WI38 (cell line): ENCODE data around the gene DCTN4.

Experiments used
- H3K4me3 ChIP-seq: 2 replicates; pipeline ENCODE4 v1.5.1; 2011; ENCODE audit warnings: low read depth, mild to moderate bottlenecking, control low read depth, low read length
- TF ChIP-seq, protein P1 (sequence below): IDR thresholded peaks from 2 replicates; pipeline ENCODE4 v1.5.1; 2012; ENCODE audit warnings: low read depth, mild to moderate bottlenecking, control low read depth, low read length

DCTN4 gene

DNA sequence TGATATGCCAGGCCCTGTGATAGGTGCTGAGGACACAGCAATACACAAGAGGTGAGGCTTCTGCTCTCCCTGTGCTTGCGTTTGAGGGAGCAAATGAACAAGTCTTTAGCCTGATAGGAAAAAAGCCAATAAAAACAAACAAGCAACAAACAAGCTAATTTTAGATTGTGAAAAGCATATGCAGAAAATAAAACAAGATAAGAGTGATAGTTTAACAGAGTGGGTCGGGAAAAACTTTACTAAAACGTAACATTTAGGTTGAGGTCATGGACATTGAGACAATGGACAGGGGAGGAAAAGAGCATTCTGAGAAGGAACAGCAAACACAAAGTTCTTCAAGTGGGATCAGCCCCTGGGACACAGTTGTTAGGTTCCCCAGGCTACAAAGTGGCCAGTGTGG lies 24.0 kb upstream of the DCTN4 start:
- peak overlapping the region; percentile 28; the same call in 1 of the 2 replicates for H3K4me3 ChIP-seq
- TF ChIP-seq, protein P1, sequence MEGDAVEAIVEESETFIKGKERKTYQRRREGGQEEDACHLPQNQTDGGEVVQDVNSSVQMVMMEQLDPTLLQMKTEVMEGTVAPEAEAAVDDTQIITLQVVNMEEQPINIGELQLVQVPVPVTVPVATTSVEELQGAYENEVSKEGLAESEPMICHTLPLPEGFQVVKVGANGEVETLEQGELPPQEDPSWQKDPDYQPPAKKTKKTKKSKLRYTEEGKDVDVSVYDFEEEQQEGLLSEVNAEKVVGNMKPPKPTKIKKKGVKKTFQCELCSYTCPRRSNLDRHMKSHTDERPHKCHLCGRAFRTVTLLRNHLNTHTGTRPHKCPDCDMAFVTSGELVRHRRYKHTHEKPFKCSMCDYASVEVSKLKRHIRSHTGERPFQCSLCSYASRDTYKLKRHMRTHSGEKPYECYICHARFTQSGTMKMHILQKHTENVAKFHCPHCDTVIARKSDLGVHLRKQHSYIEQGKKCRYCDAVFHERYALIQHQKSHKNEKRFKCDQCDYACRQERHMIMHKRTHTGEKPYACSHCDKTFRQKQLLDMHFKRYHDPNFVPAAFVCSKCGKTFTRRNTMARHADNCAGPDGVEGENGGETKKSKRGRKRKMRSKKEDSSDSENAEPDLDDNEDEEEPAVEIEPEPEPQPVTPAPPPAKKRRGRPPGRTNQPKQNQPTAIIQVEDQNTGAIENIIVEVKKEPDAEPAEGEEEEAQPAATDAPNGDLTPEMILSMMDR: no peak

DNA sequence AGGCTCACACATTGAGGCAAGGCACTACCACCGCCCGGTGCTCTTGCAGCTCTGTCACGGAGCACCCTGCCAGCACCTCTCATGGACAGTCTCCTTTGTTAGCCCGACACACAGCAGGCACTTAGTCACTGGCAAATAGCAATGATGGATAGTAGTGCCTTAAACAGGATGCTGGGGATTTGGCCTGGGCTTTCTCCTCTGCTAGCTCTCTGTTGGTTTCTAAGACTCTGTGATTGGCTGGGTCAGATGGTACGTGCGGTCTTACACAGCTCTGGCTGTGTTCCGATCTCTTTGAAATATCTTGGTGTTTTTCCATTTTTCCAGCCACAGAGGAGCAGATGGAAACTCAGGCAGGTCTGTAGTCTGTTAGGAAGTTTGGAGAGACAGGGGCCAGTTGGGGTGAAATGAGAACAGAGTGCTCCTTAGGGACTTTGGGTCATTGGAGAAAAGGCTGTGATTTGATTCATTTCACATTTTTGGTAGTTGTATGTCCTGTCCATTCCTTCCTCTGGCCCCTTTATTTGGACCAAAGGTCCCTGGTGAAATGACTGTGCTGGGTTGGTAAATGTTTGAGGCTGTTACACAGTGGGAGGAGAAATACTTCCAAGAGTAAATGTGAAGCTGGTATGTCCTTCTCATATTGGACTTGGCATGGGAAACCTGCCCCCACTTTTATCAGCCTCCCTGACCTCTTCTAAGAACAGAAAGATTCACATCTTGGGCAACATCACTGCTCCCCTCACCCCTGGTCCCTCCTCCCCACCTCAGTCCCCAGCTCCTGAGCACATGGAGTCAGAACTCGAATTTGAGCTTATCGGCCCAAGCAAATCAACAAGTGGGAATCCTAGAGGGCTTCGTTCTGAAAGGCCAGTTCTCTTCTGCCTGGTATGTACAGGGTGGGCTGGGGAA lies 23.1 kb upstream of the DCTN4 start:
- TF ChIP-seq, protein P1: no peak

DNA sequence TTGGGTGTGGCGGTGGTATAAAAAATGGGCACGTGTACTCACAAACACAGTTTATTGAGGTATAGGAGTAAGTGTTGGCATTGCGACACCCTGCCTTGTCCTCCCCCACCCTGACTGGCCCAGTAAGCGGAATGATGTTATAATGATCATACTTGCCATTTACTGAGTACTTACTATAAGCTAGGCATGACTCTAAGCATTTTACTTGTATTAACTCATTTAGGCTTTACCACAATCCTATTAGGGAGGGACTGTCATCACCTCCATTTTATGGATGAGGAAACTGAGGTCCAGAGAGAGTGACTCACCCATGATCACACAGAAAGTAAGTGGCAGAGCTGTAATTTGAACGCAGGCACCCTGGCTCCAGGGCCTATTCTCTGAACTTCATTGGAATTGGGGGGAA lies 22.0 kb upstream of the DCTN4 start:
- TF ChIP-seq, protein P1: no peak
- H3K4me3 ChIP-seq: peak overlapping the region; percentile 78

More for the DNA sequence above, 23.1 kb upstream of the DCTN4 start:
- peak overlapping the region; percentile 78 for H3K4me3 ChIP-seq

DNA sequence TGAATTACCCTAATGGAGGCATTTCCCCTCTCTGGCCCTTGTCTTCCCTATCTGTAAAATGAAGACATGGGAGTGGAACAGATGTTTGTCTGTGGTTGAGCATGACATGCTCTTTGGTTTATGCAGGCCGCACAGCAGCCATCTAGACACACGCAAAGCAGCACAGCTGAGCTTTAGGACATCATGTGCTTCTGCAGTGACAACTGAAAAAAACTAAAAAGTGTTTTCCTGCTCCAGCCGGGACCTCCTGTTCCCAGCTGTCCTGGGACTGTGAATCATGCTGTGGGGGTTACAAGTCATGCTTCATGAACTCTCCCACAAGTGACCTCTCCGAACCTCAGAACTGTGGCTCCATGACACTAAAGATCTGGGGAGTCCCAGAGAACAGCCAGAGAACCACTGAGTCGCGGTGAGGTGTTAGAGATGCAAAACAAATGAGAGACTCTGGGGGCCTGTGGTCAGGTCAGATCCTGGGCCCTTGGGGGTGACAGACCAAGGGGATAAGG lies 21.4 kb upstream of the DCTN4 start:
- TF ChIP-seq, protein P1: no peak
- peak overlapping the region; percentile 78 for H3K4me3 ChIP-seq

DNA sequence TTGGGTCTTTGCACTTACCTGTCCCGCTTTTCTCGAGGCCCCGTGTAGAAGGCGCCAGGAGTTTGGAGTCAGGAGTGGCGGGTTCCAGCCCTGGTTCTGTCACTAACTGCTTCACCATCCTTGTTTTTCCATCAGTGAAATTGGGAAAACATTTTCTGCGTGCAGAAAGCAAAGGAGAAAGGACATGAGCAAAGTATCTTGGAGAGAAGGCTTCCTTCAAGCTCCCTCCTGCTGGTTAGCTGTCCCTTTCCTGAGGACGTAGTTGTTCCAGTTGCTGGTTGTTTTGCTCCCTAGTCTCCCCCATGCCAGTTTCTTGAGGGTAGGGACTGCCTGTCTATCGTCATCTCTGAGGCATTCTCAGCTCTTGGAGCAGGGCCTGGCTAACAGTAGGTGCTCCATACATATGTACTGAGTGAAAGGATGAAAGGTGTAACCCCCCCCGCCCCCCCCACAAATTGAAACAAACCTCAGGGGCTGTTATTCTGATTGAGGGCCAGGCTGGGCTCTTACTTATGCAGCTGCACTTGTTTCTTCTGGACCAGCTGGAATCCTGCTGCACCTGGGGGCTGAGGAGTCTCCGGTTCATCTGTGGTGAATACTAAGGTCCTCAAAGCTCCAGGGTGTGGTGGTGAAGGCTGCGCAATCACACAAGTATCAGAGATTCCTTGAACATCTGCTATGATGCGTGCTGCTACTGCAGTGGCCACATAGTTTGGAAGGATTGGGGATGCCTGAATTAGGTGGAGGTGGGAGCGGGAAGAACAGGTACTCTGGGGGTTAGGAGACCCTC lies 20.8 kb upstream of the DCTN4 start:
- H3K4me3 ChIP-seq: peak overlapping the region; percentile 78
- TF ChIP-seq, protein P1: no peak

DNA sequence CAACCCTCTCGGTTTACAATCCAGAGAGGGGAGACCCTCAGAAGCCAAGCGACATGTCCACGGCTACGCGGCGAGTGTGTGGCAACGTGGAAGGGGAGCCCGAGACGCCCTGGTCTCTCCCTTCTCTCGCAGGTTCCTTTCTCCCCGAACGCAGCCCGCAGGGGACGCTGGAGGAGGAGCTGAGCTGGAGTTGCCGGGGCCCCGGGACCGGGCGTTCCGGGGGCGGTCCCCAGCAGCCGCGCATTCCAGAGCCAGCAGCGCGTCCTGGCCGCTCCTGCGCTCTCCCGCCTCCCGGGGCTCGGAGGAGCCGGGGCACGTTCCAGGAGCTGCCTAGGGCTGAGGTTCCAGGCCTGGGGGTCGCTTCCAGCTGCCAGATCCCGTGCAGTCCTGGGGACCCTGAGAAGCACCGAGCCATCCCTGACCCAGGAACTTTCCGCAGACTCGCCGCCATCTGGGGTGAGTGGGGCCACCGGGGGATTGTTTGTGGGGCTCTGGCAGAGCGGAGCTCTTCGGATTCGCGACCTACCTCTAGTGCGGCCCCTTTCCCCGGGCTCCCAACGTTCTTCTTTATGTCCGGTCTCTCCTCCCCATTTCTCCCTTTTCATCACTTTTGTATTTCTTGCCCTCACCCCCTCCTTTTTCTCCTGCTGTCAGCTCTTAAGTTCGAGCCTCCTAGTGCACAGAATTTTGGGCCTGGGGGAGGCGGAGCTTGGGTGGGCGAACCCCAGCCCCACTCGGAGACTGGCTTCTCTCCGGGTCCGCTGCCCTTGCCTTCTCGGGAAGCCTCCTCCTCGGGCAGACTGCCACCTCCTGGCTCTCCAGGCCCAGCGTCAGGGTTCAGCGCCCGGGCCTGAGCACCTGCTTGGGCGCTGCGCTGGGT lies 19.9 kb upstream of the DCTN4 start, which contains the start of gene SMIM3:
Gene SMIM3, plus strand, starts transcription at position 241 of the 880 bp plus-strand sequence. CDS start 16,684 bp downstream, outside the sequence.
- peak within 1 kb of the TSS; percentile 78 for H3K4me3 ChIP-seq
- TF ChIP-seq, protein P1: peak; percentile 28; the same call in 1 of the 2 replicates
